SK-N-SH treated with all-trans-retinoic acid at 6 μM for 48 hours (cell line): Measurements from ENCODE around the gene FOXI2.

ENCODE experiments used
- ATAC-seq: fragments of 200-7000 bp; cut with Tn5 transposase; 3 replicates; pipeline ENCODE4 v1.9.1; 2020; ENCODE audit warnings: mild to moderate bottlenecking, moderate library complexity
- ARNTL ChIP-seq: fragments of 450-650 bp; formaldehyde crosslinking; IDR thresholded peaks from 2 replicates; pipeline ENCODE4 v1.5.0; 2020; ENCODE audit warnings: low read depth, mild to moderate bottlenecking, moderate library complexity, borderline replicate concordance
- BACH2 ChIP-seq: fragments of 250-450 bp; sonication (Bioruptor Pico); IDR thresholded peaks from 2 replicates; pipeline ENCODE4 v1.9.0; 2021; ENCODE audit warnings: mild to moderate bottlenecking, borderline replicate concordance
- CREB5 ChIP-seq: fragments of 250-450 bp; sonication (Bioruptor Pico); IDR thresholded peaks from 2 replicates; pipeline ENCODE4 v1.5.1; 2020; ENCODE audit warnings: low read depth, mild to moderate bottlenecking, moderate library complexity
- CSDC2 ChIP-seq: fragments of 250-450 bp; sonication (Bioruptor Pico); IDR thresholded peaks from 2 replicates; pipeline ENCODE4 v1.5.0; 2020; ENCODE audit warnings: mild to moderate bottlenecking, moderate library complexity
- ESRRG ChIP-seq: fragments of 250-450 bp; sonication (Bioruptor Pico); IDR thresholded peaks from 2 replicates; pipeline ENCODE4 v1.6.1; 2021; ENCODE audit warnings: mild to moderate bottlenecking
- GLIS3 ChIP-seq: fragments of 250-450 bp; sonication (Bioruptor Pico); IDR thresholded peaks from 2 replicates; pipeline ENCODE4 v1.5.0; 2020; ENCODE audit warnings: mild to moderate bottlenecking, moderate library complexity
- ISL1 ChIP-seq: fragments of 250-450 bp; sonication (Bioruptor Pico); IDR thresholded peaks from 2 replicates; pipeline ENCODE4 v2.1.2; 2022; ENCODE audit warnings: mild to moderate bottlenecking, moderate library complexity
- OSR1 ChIP-seq: fragments of 250-450 bp; sonication (Bioruptor Pico); IDR thresholded peaks from 2 replicates; pipeline ENCODE4 v1.8.0; 2022; ENCODE audit warnings: moderate library complexity, mild to moderate bottlenecking, inconsistent platforms
- PATZ1 ChIP-seq: fragments of 250-450 bp; sonication (Bioruptor Pico); IDR thresholded peaks from 2 replicates; pipeline ENCODE4 v1.8.0; 2020; ENCODE audit warnings: mild to moderate bottlenecking, moderate library complexity, borderline replicate concordance
- PPARA ChIP-seq: fragments of 250-450 bp; sonication (Bioruptor Pico); IDR thresholded peaks from 2 replicates; pipeline ENCODE4 v1.5.0; 2020; ENCODE audit warnings: mild to moderate bottlenecking, borderline replicate concordance
- RARB ChIP-seq: fragments of 250-450 bp; sonication (Bioruptor Pico); IDR thresholded peaks from 2 replicates; pipeline ENCODE4 v1.8.0; 2021; ENCODE audit warnings: mild to moderate bottlenecking, moderate library complexity
- SNAI2 ChIP-seq: fragments of 250-450 bp; sonication (Bioruptor Pico); IDR thresholded peaks from 2 replicates; pipeline ENCODE4 v1.5.0; 2020; ENCODE audit warnings: mild to moderate bottlenecking, moderate library complexity
- TCF4 ChIP-seq: fragments of 250-450 bp; sonication (Bioruptor Pico); IDR thresholded peaks from 2 replicates; pipeline ENCODE4 v1.8.0; 2021; ENCODE audit warnings: mild to moderate bottlenecking, moderate library complexity, borderline replicate concordance
- TOX ChIP-seq: fragments of 250-450 bp; sonication (Bioruptor Pico); IDR thresholded peaks from 2 replicates; pipeline ENCODE4 v1.8.0; 2021; ENCODE audit warnings: mild to moderate bottlenecking, moderate library complexity, borderline replicate concordance
- TSHZ2 ChIP-seq: fragments of 250-450 bp; sonication (Bioruptor Pico); IDR thresholded peaks from 2 replicates; pipeline ENCODE4 v1.5.0; 2020; ENCODE audit warnings: mild to moderate bottlenecking, moderate library complexity
- ZC3H10 ChIP-seq: fragments of 250-450 bp; sonication (Bioruptor Pico); IDR thresholded peaks from 2 replicates; pipeline ENCODE4 v1.5.1; 2021; ENCODE audit warnings: mild to moderate bottlenecking, moderate library complexity
- ZFP3 ChIP-seq: fragments of 250-450 bp; sonication (Bioruptor Pico); IDR thresholded peaks from 2 replicates; pipeline ENCODE4 v1.5.0; 2020; ENCODE audit warnings: mild to moderate bottlenecking, moderate library complexity
- ZFP30 ChIP-seq: fragments of 450-650 bp; formaldehyde crosslinking; IDR thresholded peaks from 2 replicates; pipeline ENCODE4 v1.5.0; 2022; ENCODE audit warnings: mild to moderate bottlenecking, moderate library complexity
- ZNF565 ChIP-seq: fragments of 450-650 bp; formaldehyde crosslinking; conservative IDR thresholded peaks from 2 replicates; pipeline ENCODE4 v1.5.0; 2020; ENCODE audit warnings: low read depth, mild to moderate bottlenecking, moderate library complexity
- ZNF70 ChIP-seq: fragments of 450-650 bp; formaldehyde crosslinking; IDR thresholded peaks from 2 replicates; pipeline ENCODE4 v1.5.0; 2020; ENCODE audit warnings: mild to moderate bottlenecking, moderate library complexity
- ZNF8 ChIP-seq: fragments of 450-650 bp; formaldehyde crosslinking; IDR thresholded peaks from 2 replicates; pipeline ENCODE4 v1.5.0; 2020; ENCODE audit warnings: mild to moderate bottlenecking, moderate library complexity
- TF ChIP-seq, protein P1 (sequence below): fragments of 250-450 bp; sonication (Bioruptor Pico); IDR thresholded peaks from 2 replicates; pipeline ENCODE4 v1.8.0; 2021; ENCODE audit warnings: low read depth, mild to moderate bottlenecking, moderate library complexity, borderline replicate concordance
- TF ChIP-seq, protein P2 (sequence below): fragments of 250-450 bp; sonication (Bioruptor Pico); IDR thresholded peaks from 2 replicates; pipeline ENCODE4 v1.5.1; 2021; ENCODE audit warnings: mild to moderate bottlenecking, moderate library complexity

The FOXI2 gene

DNA sequence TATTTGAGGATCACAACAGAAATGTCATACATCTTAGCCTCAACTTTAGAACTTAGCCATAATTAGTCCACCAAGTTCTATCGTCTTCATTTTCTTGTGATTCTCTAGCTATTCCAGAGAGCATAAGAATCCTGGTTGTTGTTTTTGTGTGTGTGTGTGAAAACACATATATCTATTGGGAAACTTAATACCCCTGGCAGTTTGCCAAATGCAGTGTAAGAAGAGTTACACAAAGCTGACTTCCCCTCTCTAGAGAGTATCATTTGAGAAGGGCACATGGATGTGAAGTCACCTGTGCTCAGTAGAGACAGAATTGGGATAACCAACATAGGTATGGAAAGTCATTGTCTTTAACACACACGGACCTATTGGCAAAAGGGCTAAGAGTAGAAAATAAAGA is 19.3 kb downstream of the FOXI2 start:
- TF ChIP-seq ZFP3 (CRISPR knock-in tag) (no peak), RARB (CRISPR knock-in tag) (no peak), ESRRG (CRISPR knock-in tag) (no peak), TCF4 (no peak), SNAI2 (no peak), ZFP30 (CRISPR knock-in tag) (no peak), ZNF8 (no peak), ZNF565 (CRISPR knock-in tag) (no peak), CREB5 (CRISPR knock-in tag) (no peak), OSR1 (CRISPR knock-in tag) (no peak), TOX (no peak), PPARA (CRISPR knock-in tag) (no peak), GLIS3 (no peak)
- TF ChIP-seq, protein P1, sequence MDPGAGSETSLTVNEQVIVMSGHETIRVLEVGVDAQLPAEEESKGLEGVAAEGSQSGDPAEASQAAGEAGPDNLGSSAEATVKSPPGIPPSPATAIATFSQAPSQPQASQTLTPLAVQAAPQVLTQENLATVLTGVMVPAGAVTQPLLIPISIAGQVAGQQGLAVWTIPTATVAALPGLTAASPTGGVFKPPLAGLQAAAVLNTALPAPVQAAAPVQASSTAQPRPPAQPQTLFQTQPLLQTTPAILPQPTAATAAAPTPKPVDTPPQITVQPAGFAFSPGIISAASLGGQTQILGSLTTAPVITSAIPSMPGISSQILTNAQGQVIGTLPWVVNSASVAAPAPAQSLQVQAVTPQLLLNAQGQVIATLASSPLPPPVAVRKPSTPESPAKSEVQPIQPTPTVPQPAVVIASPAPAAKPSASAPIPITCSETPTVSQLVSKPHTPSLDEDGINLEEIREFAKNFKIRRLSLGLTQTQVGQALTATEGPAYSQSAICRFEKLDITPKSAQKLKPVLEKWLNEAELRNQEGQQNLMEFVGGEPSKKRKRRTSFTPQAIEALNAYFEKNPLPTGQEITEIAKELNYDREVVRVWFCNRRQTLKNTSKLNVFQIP: no peak
- TF ChIP-seq, protein P2, sequence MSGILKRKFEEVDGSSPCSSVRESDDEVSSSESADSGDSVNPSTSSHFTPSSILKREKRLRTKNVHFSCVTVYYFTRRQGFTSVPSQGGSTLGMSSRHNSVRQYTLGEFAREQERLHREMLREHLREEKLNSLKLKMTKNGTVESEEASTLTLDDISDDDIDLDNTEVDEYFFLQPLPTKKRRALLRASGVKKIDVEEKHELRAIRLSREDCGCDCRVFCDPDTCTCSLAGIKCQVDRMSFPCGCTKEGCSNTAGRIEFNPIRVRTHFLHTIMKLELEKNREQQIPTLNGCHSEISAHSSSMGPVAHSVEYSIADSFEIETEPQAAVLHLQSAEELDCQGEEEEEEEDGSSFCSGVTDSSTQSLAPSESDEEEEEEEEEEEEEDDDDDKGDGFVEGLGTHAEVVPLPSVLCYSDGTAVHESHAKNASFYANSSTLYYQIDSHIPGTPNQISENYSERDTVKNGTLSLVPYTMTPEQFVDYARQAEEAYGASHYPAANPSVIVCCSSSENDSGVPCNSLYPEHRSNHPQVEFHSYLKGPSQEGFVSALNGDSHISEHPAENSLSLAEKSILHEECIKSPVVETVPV (CRISPR knock-in tag): no peak
- TF ChIP-seq, all 23 proteins: peak for 0
- no peak for ATAC-seq

GRCh38 chr10:127757033-127757432 is 20.0 kb downstream of the FOXI2 start:
- TF ChIP-seq ISL1 (CRISPR knock-in tag): no peak
- TF ChIP-seq RARB (CRISPR knock-in tag): no peak
- ATAC-seq: no peak

DNA sequence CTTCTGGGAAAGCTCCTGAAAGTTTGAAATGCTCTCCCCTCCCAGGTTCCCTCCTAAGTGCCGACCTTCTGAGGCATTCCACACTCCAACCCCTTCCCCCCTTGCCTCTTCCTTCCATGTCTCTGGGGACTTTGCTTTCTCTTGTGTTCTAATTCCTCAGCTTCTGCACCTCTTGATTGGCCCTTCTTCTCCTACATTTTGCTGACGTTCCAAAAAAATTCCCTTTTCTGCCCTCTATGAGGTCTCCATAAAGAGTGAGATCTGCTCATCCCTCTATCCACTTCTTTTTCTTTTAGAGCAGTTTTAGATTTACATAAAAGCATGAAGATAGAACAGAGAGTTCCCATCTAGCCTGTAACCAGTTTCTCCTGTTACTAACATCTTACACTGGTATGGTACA is 22.3 kb downstream of the FOXI2 start:
- no peak for ATAC-seq
- TF ChIP-seq ISL1 (CRISPR knock-in tag) (no peak), BACH2 (CRISPR knock-in tag) (no peak), ARNTL (CRISPR knock-in tag) (no peak), TSHZ2 (CRISPR knock-in tag) (no peak), GLIS3 (no peak), TCF4 (no peak), ZC3H10 (CRISPR knock-in tag) (no peak), OSR1 (CRISPR knock-in tag) (no peak), RARB (CRISPR knock-in tag) (no peak), CSDC2 (no peak), ZFP3 (CRISPR knock-in tag) (no peak), ESRRG (CRISPR knock-in tag) (no peak), PATZ1 (CRISPR knock-in tag) (no peak), ZNF565 (CRISPR knock-in tag) (no peak), SNAI2 (no peak), TOX (no peak), ZNF70 (CRISPR knock-in tag) (no peak), ZFP30 (CRISPR knock-in tag) (no peak)
- TF ChIP-seq, protein P1: no peak
- TF ChIP-seq, protein P2 (CRISPR knock-in tag): no peak
